Panc1 (cell line): ENCODE results near the gene DLL3. TPM values are rescaled to one million over a fixed set of nuclear protein-coding genes. Genes with fewer than 3 reads are reported as not detected.

Experiments
- ATAC-seq: fragments of 200-7000 bp; cut with Tn5 transposase; 2 replicates; pipeline ENCODE4 v1.9.1; 2020; ENCODE audit warnings: mild to moderate bottlenecking, moderate library complexity
- BruUV-seq: library from RNA; stranded (reverse); fragments of 400-500 nt; replicated peaks from 2 replicates; lab custom pipeline; 2021; lab: Mats Ljungman, UMichigan
- CTCF ChIA-PET: fragments of 300-600 bp; sonication (Branson Sonifier 250); formaldehyde crosslinking; loops from one replicate; lab custom pipeline; 2022; ENCODE audit warnings: antibody characterized with exemption; lab: Charles Lee
- POLR2A ChIA-PET: fragments of 300-600 bp; sonication (Branson Sonifier 250); formaldehyde crosslinking; loops from one replicate; lab custom pipeline; 2022; ENCODE audit warnings: antibody characterized with exemption; lab: Charles Lee
- DNase-seq: peaks from one replicate; pipeline ENCODE4 v3.0.0-alpha.2; 2010; ENCODE audit warnings: low read depth, low spot score
- H3K27ac ChIP-seq: 2 replicates; pipeline ENCODE4 v1.5.1; 2011; ENCODE audit warnings: mild to moderate bottlenecking, low read length, inconsistent platforms
- H3K27me3 ChIP-seq: fragments of 200-500 bp; sonication (Bioruptor generic); 2 replicates; pipeline ENCODE4 v1.6.0; 2014; ENCODE audit warnings: low read length, inconsistent platforms; ENCODE audit not compliant: control insufficient read depth, insufficient read depth
- H3K36me3 ChIP-seq: fragments of 200-500 bp; sonication (Bioruptor generic); 2 replicates; pipeline ENCODE4 v1.5.1; 2014; ENCODE audit warnings: inconsistent platforms, mild to moderate bottlenecking, low read length, moderate library complexity; ENCODE audit not compliant: control insufficient read depth, insufficient read depth
- H3K4me1 ChIP-seq: 2 replicates; pipeline ENCODE4 v1.5.1; 2011; ENCODE audit warnings: inconsistent platforms, mild to moderate bottlenecking, low read length, moderate library complexity; ENCODE audit not compliant: control insufficient read depth, insufficient read depth
- H3K4me3 ChIP-seq, 2 experiments: 2 replicates each; pipeline ENCODE4 v1.5.1; 2011 to 2012; ENCODE audit warnings: low read depth in 2 of 2, low read length in 2 of 2, mild to moderate bottlenecking in 2 of 2, inconsistent platforms in 1 of 2, moderate library complexity in 1 of 2
- H3K9me3 ChIP-seq: fragments of 200-500 bp; sonication (Bioruptor generic); 2 replicates; pipeline ENCODE4 v1.5.1; 2014; ENCODE audit warnings: low read depth, mild to moderate bottlenecking, inconsistent platforms, low read length, moderate library complexity; ENCODE audit not compliant: control insufficient read depth, insufficient read depth
- CTCF ChIP-seq: fragments of 450-650 bp; IDR thresholded peaks from 2 replicates; pipeline ENCODE4 v1.5.1; 2017; ENCODE audit warnings: mild to moderate bottlenecking
- POLR2AphosphoS5 ChIP-seq: IDR thresholded peaks from 2 replicates; pipeline ENCODE4 v1.6.1; 2012; ENCODE audit warnings: mild to moderate bottlenecking, low read depth, low read length, moderate library complexity
- REST ChIP-seq, 2 experiments: IDR thresholded peaks; 2 replicates each; pipeline ENCODE4 v1.6.1; 2011 to 2012; ENCODE audit warnings: low read depth in 2 of 2, control low read depth in 1 of 2, low read length in 1 of 2, mild to moderate bottlenecking in 1 of 2, moderate library complexity in 1 of 2; ENCODE audit not compliant: insufficient read depth in 1 of 2
- SIN3A ChIP-seq: IDR thresholded peaks from 2 replicates; pipeline ENCODE4 v1.6.1; 2012; ENCODE audit warnings: low read depth, mild to moderate bottlenecking, low read length, moderate library complexity, borderline replicate concordance; ENCODE audit not compliant: insufficient read depth
- TCF7L2 ChIP-seq: IDR thresholded peaks from 2 replicates; pipeline ENCODE4 v1.6.1; 2011; ENCODE audit warnings: mild to moderate bottlenecking, low read depth, low read length, inconsistent platforms
- in situ Hi-C: cut with HindIII; loops from 2 replicates; pipeline ENCODE4 v1.10.0; 2016; ENCODE audit warnings: low sequenced_read_pairs, low pct_unique_long_range_greater_than_20kb
- intact Hi-C: fragments of 100-400 bp; cut with micrococcal nuclease; formaldehyde crosslinking; loops from one replicate; pipeline ENCODE4 v1.10.0; 2022; ENCODE audit not compliant: unreplicated experiment
- total RNA-seq: library from RNA; stranded (reverse); gene quantifications from one replicate; pipeline ENCODE4 v1.2.1, GENCODE V29; 2021; ENCODE audit not compliant: unreplicated experiment

DLL3 gene
- total RNA-seq, 1 experiment from 2014 or later, result 76.9 TPM

- CTCF ChIA-PET, result interaction anchor here (1.1 to 17.8 kb wide), 4 partner anchors 10 to 238 kb away, joined by 3 to 508 read pairs (median 53); no protein-coding TSS in a partner anchor
- Histone ChIP-seq H3K9me3 (no peaks in the 10 kb centered on the region), H3K27me3 (peaks cover 25% of the 10 kb centered on the region), H3K4me1 (peaks cover 17% of the 10 kb centered on the region), H3K36me3 (no peaks in the 10 kb centered on the region), H3K27ac (no peak overlapping the region), H3K4me3 (no peak overlapping the region)
- BruUV-seq, result no TSS peak
- no peak for ATAC-seq
- POLR2A ChIA-PET, result interaction anchor here (0.5 to 2.0 kb wide), 6 partner anchors 75 to 338 kb away, joined by 3 to 9 read pairs (median 4); partner anchors contain the start of gene RPS16
- in situ Hi-C loops, result no loop called here
- intact Hi-C loops, result loop anchor here (5.0 kb wide), 1 partner anchor 287 kb away; no protein-coding TSS in a partner anchor
- no peak for DNase-seq
- TF ChIP-seq SIN3A (no peak), CTCF (no peak), REST (IDR thresholded peaks at IDR 0.05; ENCODE audit: insufficient read depth in 1 of 2, low read depth in 2 of 2, low read length in 1 of 2) (no peak), TCF7L2 (no peak), POLR2AphosphoS5 (no peak)
These were observed 56.1 kb downstream of the DLL3 start for GRCh38 chr19:39554701-39555311.

GRCh38 chr19:39555883-39556282 is 57.1 kb downstream of the DLL3 start:
- Histone ChIP-seq H3K9me3 (no peaks in the 10 kb centered on the region), H3K27ac (no peak overlapping the region), H3K27me3 (peaks cover 34% of the 10 kb centered on the region), H3K4me3 (no peak overlapping the region), H3K36me3 (no peaks in the 10 kb centered on the region), H3K4me1 (peaks cover 17% of the 10 kb centered on the region)
- ChIA-PET CTCF (interaction anchor here (0.6 to 17.8 kb wide), 2 partner anchors 119 to 376 kb away, joined by 3 to 508 read pairs; no protein-coding TSS in a partner anchor), POLR2A (interaction anchor here (1.5 kb wide), 1 partner anchor 120 kb away, joined by 6 read pairs; the partner anchor contains the start of gene RPS16)
- no TSS peak for BruUV-seq
- no peak for TF ChIP-seq REST (IDR thresholded peaks at IDR 0.05; ENCODE audit: insufficient read depth in 1 of 2, low read depth in 2 of 2, low read length in 1 of 2)
- no peak for TF ChIP-seq SIN3A
- no peak for TF ChIP-seq TCF7L2
- no peak for ATAC-seq
- intact Hi-C loops (no loop called here), in situ Hi-C loops (no loop called here)
- no peak for DNase-seq

Other genes with a start within 250 kb of the DLL3 start
- gene IFNL2, start 230.6 kb upstream of the DLL3 start, total RNA-seq, result 0.33 TPM
- gene IFNL1, start 202.5 kb upstream of the DLL3 start, total RNA-seq, result 0.57 TPM
- gene LRFN1, start 178.1 kb upstream of the DLL3 start, total RNA-seq, result 15.2 TPM
- 3.7 TPM for gene GMFG, start 162.9 kb upstream of the DLL3 start, total RNA-seq
- 1,339 TPM for gene SAMD4B, start 156.5 kb upstream of the DLL3 start, total RNA-seq
- gene PAF1, start 107.8 kb upstream of the DLL3 start, total RNA-seq, result 901 TPM
- 739 TPM for gene MED29, start 107.6 kb upstream of the DLL3 start, total RNA-seq
- gene ZFP36, start 92.1 kb upstream of the DLL3 start, total RNA-seq, result 414 TPM
- gene PLEKHG2, start 86.3 kb upstream of the DLL3 start, total RNA-seq, result 1,988 TPM
- 27,832 TPM for gene RPS16, start 63.0 kb upstream of the DLL3 start, total RNA-seq
- gene SUPT5H, start 53.4 kb upstream of the DLL3 start, total RNA-seq, result 1,614 TPM
- gene TIMM50, start 18.1 kb upstream of the DLL3 start, total RNA-seq, result 1,837 TPM
- 0.80 TPM for gene SELENOV, start 16.2 kb downstream of the DLL3 start, total RNA-seq
- gene EID2B, start 33.9 kb downstream of the DLL3 start, total RNA-seq, result 37.7 TPM
- 163 TPM for gene EID2, start 41.2 kb downstream of the DLL3 start, total RNA-seq
- not detected for gene LGALS13, start 103.6 kb downstream of the DLL3 start, total RNA-seq
- not detected for gene LGALS16, start 157.0 kb downstream of the DLL3 start, total RNA-seq
- not detected for gene LGALS14, start 205.5 kb downstream of the DLL3 start, total RNA-seq
- gene CLC, start 239.1 kb downstream of the DLL3 start, total RNA-seq, result not detected